NCI-H146 treated with DMSO at 0.1 percent for 48 hours (cell line): Measurements from ENCODE around the gene HK1.
A peak's percentile ranks its signal among the peaks of the same experiment; 100 is the strongest.

Experiments used
- DNase-seq: peaks from one replicate; lab custom pipeline; 2025; ENCODE audit not compliant: unreplicated experiment; lab: John Stamatoyannopoulos, UW

HK1 gene

DNA sequence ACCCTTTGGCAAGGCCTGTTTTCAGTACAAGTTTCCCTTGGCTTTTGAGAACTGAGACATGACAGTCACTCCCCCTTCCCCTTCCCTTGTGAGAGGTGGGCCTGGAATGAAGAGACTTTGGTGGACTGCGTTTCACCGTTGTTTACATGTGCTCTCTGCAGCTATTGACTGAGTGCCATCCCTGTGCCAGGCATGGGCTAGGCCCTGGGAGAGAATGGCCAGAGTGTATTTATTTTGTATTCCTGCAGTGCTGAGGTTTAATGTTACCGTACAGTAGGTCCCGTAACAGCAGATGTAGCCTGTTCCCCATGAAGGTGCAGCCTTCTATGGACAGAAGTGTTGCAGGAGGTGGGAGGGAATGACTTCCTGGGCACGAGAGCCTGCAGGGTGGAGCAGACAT lies 88.4 kb downstream of the HK1 start:
- DNase-seq, result no peak

GRCh38 chr10:69367469-69367868 lies 89.2 kb downstream of the HK1 start:
- no peak for DNase-seq

- no peak for DNase-seq
These were observed 94.1 kb downstream of the HK1 start for GRCh38 chr10:69372126-69372980.

- no peak for DNase-seq
These were observed 95.9 kb downstream of the HK1 start for GRCh38 chr10:69374242-69374641.

GRCh38 chr10:69374931-69375306 lies 96.6 kb downstream of the HK1 start:
- no peak for DNase-seq

GRCh38 chr10:69375307-69376151 lies 97.2 kb downstream of the HK1 start:
- no peak for DNase-seq

- no peak for DNase-seq
These were observed 98.4 kb downstream of the HK1 start for GRCh38 chr10:69376662-69377061.

- no peak for DNase-seq
These were observed 98.9 kb downstream of the HK1 start for GRCh38 chr10:69377191-69377590.

GRCh38 chr10:69377933-69378332 lies 99.6 kb downstream of the HK1 start:
- DNase-seq, result no peak

GRCh38 chr10:69379800-69380199 lies 101.5 kb downstream of the HK1 start:
- DNase-seq, result no peak

DNA sequence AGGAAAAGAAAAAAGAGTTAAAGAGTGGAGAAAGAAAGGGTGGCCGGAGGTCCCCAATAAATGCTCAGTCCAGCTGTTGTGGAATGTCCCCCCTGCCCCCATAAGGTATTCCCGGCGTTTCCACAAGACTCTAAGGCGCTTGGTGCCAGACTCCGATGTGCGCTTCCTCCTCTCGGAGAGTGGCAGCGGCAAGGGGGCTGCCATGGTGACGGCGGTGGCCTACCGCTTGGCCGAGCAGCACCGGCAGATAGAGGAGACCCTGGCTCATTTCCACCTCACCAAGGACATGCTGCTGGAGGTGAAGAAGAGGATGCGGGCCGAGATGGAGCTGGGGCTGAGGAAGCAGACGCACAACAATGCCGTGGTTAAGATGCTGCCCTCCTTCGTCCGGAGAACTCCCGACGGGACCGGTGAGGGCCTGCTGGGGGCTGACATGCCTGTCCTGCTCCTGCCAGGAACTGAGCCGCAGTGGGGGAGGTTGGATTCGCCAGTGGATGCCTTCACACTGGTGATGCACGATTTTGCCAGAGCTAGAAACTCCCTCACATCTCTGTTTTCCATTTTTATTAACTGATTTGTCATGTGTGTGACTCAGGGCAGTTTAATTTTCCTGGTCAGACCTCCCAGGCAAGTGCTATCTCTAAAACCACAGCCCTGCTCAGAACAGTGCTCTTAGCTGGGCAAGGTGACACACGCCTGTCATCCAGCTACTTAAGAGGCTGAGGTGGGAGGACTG lies 104.3 kb downstream of the HK1 start:
- no peak for DNase-seq

DNA sequence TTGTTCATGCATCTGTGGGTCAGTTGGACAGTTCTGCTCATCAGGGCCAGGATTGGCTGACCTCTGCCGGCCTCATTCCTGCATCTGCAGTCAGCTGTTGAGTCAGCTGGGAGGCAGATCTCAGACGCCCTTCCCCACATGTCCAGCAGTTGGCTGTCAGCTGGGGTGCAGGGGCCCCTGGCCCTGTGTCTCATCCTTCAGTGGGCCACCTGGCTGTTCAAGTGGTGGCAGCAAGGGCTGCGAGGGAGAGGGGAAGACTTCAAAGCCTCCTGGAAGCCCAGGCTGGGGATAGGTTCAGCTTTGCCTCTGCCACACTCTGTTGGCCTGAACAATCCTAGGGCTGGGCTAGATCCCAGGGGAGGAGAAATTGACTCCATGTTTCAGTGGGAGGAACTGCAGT lies 105.3 kb downstream of the HK1 start:
- no peak for DNase-seq

DNA sequence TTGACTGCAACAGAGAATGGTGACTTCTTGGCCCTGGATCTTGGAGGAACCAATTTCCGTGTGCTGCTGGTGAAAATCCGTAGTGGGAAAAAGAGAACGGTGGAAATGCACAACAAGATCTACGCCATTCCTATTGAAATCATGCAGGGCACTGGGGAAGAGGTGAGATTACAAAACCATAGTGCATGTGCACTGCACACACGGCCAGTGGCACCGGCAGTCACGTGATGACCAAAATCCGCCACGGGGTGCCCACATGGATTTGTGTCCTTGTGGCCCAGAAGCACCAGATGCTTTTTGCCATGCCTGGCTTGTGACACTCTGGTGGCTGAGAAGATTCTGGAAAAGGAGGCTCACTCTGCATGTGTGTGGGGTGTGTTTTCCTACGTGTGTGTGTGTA lies 106.0 kb downstream of the HK1 start:
- DNase-seq, result no peak

DNA sequence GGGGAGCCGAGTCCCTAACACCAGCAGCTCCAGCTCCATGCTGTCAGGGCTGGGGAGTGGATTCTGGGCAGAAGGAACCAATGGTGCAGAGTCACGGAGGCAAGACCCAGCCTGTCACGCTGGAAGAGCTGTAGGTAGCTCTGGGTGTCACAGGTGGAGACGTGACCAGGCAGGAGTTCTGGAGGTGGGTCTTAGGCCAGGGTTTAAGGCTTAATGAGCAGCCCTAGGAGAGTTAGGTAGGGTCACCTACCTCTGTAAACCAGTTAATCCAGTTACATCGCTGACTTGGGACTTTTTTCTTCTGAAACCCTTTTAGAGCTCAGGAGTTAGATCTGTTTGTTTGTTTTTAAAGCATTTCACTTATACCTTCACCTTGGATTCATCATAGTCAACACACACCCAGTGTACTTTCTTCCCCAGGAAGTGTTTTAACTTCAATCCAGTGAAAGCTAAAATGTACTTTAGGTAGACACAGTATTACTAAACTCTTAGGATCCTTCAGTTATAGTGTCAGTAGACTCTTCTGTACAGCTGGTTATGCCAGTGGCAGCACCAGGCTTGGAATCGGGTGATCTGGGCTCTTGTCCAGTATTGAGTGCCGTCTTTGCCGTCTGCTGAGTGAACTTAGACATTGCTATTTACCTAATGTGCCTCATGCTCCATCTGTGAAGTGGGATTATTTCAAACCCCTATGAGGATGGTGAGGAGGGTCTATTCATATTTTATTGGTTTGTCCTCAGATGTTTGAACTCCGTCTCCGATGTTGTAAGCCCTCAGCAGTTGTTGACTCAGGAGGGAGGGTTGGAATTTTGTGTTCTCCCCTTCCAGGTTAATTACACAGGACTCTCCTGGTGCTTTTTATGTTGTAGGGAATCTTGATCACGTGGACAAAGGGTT lies 107.4 kb downstream of the HK1 start:
- no peak for DNase-seq

DNA sequence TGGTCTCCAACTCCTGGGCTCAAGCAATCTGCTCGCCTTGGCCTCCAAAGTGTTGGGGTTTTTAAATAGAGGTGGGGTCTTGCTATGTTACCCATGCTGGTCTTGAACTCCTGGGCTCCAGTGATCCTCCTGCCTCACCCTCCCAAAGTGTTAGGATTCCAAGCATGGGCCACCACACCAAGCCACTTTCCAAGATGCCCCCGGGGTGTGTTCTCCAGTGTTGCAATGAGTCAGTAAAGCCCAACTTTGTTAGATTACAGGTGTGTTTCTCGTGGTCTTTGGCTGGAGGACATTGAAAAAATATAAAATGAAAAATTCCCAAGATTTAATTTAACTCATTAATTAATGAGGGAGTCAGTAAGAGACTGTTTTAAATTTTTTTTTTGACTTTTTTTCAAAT lies 109.2 kb downstream of the HK1 start:
- no peak for DNase-seq

- no peak for DNase-seq
These were observed 110.2 kb downstream of the HK1 start for GRCh38 chr10:69388488-69388887.

GRCh38 chr10:69389827-69390490 lies 111.7 kb downstream of the HK1 start:
- no peak for DNase-seq

- no peak for DNase-seq
These were observed 112.9 kb downstream of the HK1 start for GRCh38 chr10:69391158-69391557.

GRCh38 chr10:69392481-69393000 lies 114.2 kb downstream of the HK1 start:
- peak; percentile 51 for DNase-seq

- no peak for DNase-seq
These were observed 115.7 kb downstream of the HK1 start for GRCh38 chr10:69394020-69394419.
